Measurements from ENCODE around the gene EML5.

- TF ChIP-seq POLR2A (IDR thresholded peaks at IDR 0.05) (no peak), CTCF (IDR thresholded peaks at IDR 0.05) (no peak)
Measured at GRCh38 chr14:88698651-88699050, 94.1 kb downstream of the EML5 start.
